OCI-LY7 (cell line): ENCODE measurements around the gene GRIA4. TPM values are rescaled to one million over a fixed set of nuclear protein-coding genes. Genes with fewer than 3 reads are reported as not detected.
"Not testable (repeated sequence)": the region's sequence is repeated elsewhere in the genome, so short reads cannot be mapped to it uniquely, and the experiment has no call there.

Experiments
- BruUV-seq: library from RNA; stranded (reverse); fragments of 400-500 nt; replicated peaks from 2 replicates; lab custom pipeline; 2021; lab: Mats Ljungman, UMichigan
- CTCF ChIA-PET: fragments of 300-600 bp; sonication (Branson Sonifier 250); formaldehyde crosslinking; loops from one replicate; lab custom pipeline; 2022; ENCODE audit warnings: antibody characterized with exemption; ENCODE audit not compliant: unreplicated experiment; lab: Charles Lee
- POLR2A ChIA-PET: fragments of 300-600 bp; sonication (Branson Sonifier 250); formaldehyde crosslinking; loops from one replicate; lab custom pipeline; 2022; ENCODE audit warnings: antibody characterized with exemption; lab: Charles Lee
- DNase-seq: peaks from one replicate; pipeline ENCODE4 v3.0.0-alpha.2; 2015; ENCODE audit warnings: low spot score
- H2AFZ ChIP-seq: fragments of 200-600 bp; sonication (generic), shearing (Covaris generic); 2 replicates; pipeline ENCODE4 v1.6.1; 2014; ENCODE audit warnings: mild to moderate bottlenecking, antibody characterized with exemption, low read length, moderate library complexity
- H3K27ac ChIP-seq: fragments of 200-600 bp; sonication (generic); 2 replicates; pipeline ENCODE4 v1.5.1; 2014; ENCODE audit warnings: mixed run types, low read depth, mild to moderate bottlenecking, moderate library complexity, low read length, inconsistent platforms; ENCODE audit not compliant: poor library complexity, severe bottlenecking
- H3K36me3 ChIP-seq: fragments of 200-600 bp; sonication (generic); 2 replicates; pipeline ENCODE4 v1.6.1; 2014; ENCODE audit warnings: mild to moderate bottlenecking, antibody characterized with exemption, low read length, moderate library complexity, mixed read lengths; ENCODE audit not compliant: insufficient read depth
- H3K4me1 ChIP-seq: fragments of 200-600 bp; sonication (generic); 2 replicates; pipeline ENCODE4 v1.5.1; 2014; ENCODE audit warnings: mild to moderate bottlenecking, low read length; ENCODE audit not compliant: insufficient read depth, poor library complexity, severe bottlenecking
- H3K4me2 ChIP-seq: fragments of 200-600 bp; sonication (generic); 2 replicates; pipeline ENCODE4 v1.6.1; 2014; ENCODE audit warnings: mild to moderate bottlenecking, low read length
- H3K4me3 ChIP-seq: fragments of 200-600 bp; sonication (generic); 2 replicates; pipeline ENCODE4 v1.5.1; 2014; ENCODE audit warnings: mild to moderate bottlenecking, low read depth, low read length; ENCODE audit not compliant: poor library complexity, severe bottlenecking
- H3K79me2 ChIP-seq: fragments of 200-600 bp; sonication (generic); 2 replicates; pipeline ENCODE4 v1.6.1; 2016; ENCODE audit warnings: low read depth, mild to moderate bottlenecking, low read length, moderate library complexity, mixed read lengths; ENCODE audit not compliant: insufficient read depth
- H3K9me2 ChIP-seq: fragments of 200-600 bp; sonication (generic); 2 replicates; pipeline ENCODE4 v1.6.1; 2016; ENCODE audit warnings: mild to moderate bottlenecking, low read length, mixed read lengths; ENCODE audit not compliant: insufficient read depth
- H3K9me3 ChIP-seq: fragments of 200-600 bp; sonication (generic); 2 replicates; pipeline ENCODE4 v1.6.1; 2014; ENCODE audit warnings: mild to moderate bottlenecking, mixed run types, low read length, mixed read lengths
- H4K20me1 ChIP-seq: fragments of 200-600 bp; sonication (generic); 2 replicates; pipeline ENCODE4 v1.6.1; 2014; ENCODE audit warnings: mild to moderate bottlenecking, antibody characterized with exemption, low read length, moderate library complexity, mixed read lengths; ENCODE audit not compliant: insufficient read depth
- CTCF ChIP-seq: fragments of 200-600 bp; sonication (generic); conservative IDR thresholded peaks from 2 replicates; pipeline ENCODE4 v1.5.1; 2014; ENCODE audit warnings: mild to moderate bottlenecking, antibody characterized with exemption, low read length, moderate library complexity, mixed read lengths
- EZH2phosphoT487 ChIP-seq: fragments of 200-600 bp; sonication (generic); IDR thresholded peaks from 2 replicates; pipeline ENCODE4 v1.6.1; 2018; ENCODE audit warnings: low read depth, borderline replicate concordance, mild to moderate bottlenecking, mixed run types, antibody characterized with exemption, low read length, moderate library complexity, mixed read lengths
- intact Hi-C: fragments of 100-400 bp; cut with micrococcal nuclease; formaldehyde crosslinking; loops from one replicate; pipeline ENCODE4 v1.10.0; 2022; ENCODE audit not compliant: unreplicated experiment
- total RNA-seq, 2 experiments: library from RNA; depleted of rRNA in 1 of 2; stranded (reverse); fragments of >200 nt in 1 of 2; shearing (Covaris generic) in 1 of 2; gene quantifications; 2 replicates each; pipeline ENCODE4 v1.2.3, GENCODE V29; 2014 to 2022

The GRIA4 gene
- total RNA-seq, 2 experiments from 2014 or later: not detected

GRCh38 chr11:105989124-105989523 lies 379.3 kb downstream of the GRIA4 start:
- Histone ChIP-seq H3K9me2 (no peaks in the 10 kb centered on the region), H3K9me3 (no peaks in the 10 kb centered on the region), H3K4me3 (no peak overlapping the region), H3K4me2 (no peak overlapping the region), H3K4me1 (no peaks in the 10 kb centered on the region), H2AFZ (no peak overlapping the region), H3K79me2 (no peaks in the 10 kb centered on the region), H3K36me3 (peaks cover 8% of the 10 kb centered on the region), H4K20me1 (no peaks in the 10 kb centered on the region), H3K27ac (no peak overlapping the region)
- TF ChIP-seq CTCF (no peak), EZH2phosphoT487 (no peak)
- CTCF ChIA-PET: no interaction called here
- intact Hi-C loops: no loop called here
- POLR2A ChIA-PET: no interaction called here
- DNase-seq: no peak
- no TSS peak for BruUV-seq

- Histone ChIP-seq H3K27ac (no peak overlapping the region), H3K4me3 (no peak overlapping the region), H3K9me3 (no peaks in the 10 kb centered on the region), H3K36me3 (peaks cover 23% of the 10 kb centered on the region), H3K9me2 (no peaks in the 10 kb centered on the region), H4K20me1 (no peaks in the 10 kb centered on the region), H3K79me2 (no peaks in the 10 kb centered on the region), H3K4me2 (no peak overlapping the region), H3K4me1 (no peaks in the 10 kb centered on the region), H2AFZ (no peak overlapping the region)
- intact Hi-C loops: no loop called here
- TF ChIP-seq CTCF: no peak
- ChIA-PET POLR2A (no interaction called here), CTCF (no interaction called here)
- DNase-seq: no peak
- BruUV-seq: no TSS peak
Measured at GRCh38 chr11:105991888-105992287, 382.0 kb downstream of the GRIA4 start.

- no peak for TF ChIP-seq CTCF
- TF ChIP-seq EZH2phosphoT487: no peak
- Histone ChIP-seq H2AFZ (no peak overlapping the region), H3K4me1 (no peaks in the 10 kb centered on the region), H3K79me2 (peaks cover 8% of the 10 kb centered on the region), H3K9me3 (0 out of 2 replicates have a peak, but pooled peaks cover 6% of the 10 kb centered on the region), H4K20me1 (0 out of 2 replicates have a peak, but pooled peaks cover 5% of the 10 kb centered on the region), H3K4me2 (no peak overlapping the region), H3K9me2 (no peaks in the 10 kb centered on the region), H3K4me3 (no peak overlapping the region), H3K27ac (no peak overlapping the region), H3K36me3 (peaks cover 42% of the 10 kb centered on the region)
- DNase-seq: no peak
- CTCF ChIA-PET: no interaction called here
- no TSS peak for BruUV-seq
- POLR2A ChIA-PET: no interaction called here
- intact Hi-C loops: no loop called here
Measured at GRCh38 chr11:106001304-106002012, 391.6 kb downstream of the GRIA4 start.

- H3K79me2 ChIP-seq: peaks cover 15% of the 10 kb centered on the region
- BruUV-seq, H3K9me2 ChIP-seq, H3K4me3 ChIP-seq, H3K27ac ChIP-seq, H4K20me1 ChIP-seq, H3K4me2 ChIP-seq, H3K9me3 ChIP-seq, DNase-seq, intact Hi-C loops, H3K4me1 ChIP-seq, H2AFZ ChIP-seq, CTCF ChIA-PET: not testable (repeated sequence)
- POLR2A ChIA-PET: interaction anchor here (0.9 kb wide), 1 partner anchor 17 kb away, joined by 7 read pairs; no protein-coding TSS in a partner anchor
- peaks cover 57% of the 10 kb centered on the region for H3K36me3 ChIP-seq
Measured at GRCh38 chr11:106003094-106003493, 393.2 kb downstream of the GRIA4 start.
